GM18868 (cell line): Measurements from ENCODE around the gene SMYD3.
"Not testable (repeated sequence)": the region's sequence is repeated elsewhere in the genome, so short reads cannot be mapped to it uniquely, and the experiment has no call there.

ENCODE experiments used
- ATAC-seq: cut with Tn5 transposase; IDR thresholded peaks from one replicate; pipeline ENCODE4 v1.9.1; 2021; ENCODE audit warnings: mild to moderate bottlenecking, moderate library complexity; ENCODE audit not compliant: unreplicated experiment

SMYD3 gene

DNA sequence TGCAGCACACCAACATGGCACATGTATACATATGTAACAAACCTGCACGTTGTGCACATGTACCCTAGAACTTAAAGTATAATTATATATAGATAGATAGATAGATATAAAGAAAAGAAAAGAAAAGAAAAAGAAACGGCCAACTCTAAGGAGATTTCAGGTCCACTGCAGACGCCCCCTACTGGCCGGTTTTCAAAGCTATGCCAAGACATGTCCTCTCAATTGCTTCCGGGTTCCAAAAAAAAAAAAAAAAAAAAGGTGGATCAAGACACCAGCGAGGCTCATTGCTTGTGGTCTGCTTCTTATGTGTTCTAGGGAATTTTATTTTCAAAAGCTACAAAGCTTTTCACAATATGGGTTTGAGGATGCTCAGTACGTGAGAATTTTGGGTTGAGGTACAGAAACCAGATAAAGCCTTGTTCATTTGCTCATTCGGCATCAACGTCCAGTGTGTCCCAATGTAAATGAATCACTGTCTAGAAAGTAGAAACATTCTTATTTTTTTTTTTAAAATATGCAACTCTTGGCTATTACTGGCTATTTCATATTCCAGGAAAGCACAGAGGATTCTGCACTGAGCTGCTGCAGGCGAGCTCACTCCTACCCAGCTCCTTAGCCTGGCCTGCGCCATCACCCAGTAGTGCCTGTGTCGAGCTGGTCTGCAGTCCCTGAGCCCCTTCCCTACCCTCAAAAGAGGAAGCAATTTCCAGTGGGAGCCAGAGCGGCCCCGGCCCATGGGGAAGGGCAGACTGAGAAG, 709.3 kb downstream of the SMYD3 start:
- no peak for ATAC-seq

DNA sequence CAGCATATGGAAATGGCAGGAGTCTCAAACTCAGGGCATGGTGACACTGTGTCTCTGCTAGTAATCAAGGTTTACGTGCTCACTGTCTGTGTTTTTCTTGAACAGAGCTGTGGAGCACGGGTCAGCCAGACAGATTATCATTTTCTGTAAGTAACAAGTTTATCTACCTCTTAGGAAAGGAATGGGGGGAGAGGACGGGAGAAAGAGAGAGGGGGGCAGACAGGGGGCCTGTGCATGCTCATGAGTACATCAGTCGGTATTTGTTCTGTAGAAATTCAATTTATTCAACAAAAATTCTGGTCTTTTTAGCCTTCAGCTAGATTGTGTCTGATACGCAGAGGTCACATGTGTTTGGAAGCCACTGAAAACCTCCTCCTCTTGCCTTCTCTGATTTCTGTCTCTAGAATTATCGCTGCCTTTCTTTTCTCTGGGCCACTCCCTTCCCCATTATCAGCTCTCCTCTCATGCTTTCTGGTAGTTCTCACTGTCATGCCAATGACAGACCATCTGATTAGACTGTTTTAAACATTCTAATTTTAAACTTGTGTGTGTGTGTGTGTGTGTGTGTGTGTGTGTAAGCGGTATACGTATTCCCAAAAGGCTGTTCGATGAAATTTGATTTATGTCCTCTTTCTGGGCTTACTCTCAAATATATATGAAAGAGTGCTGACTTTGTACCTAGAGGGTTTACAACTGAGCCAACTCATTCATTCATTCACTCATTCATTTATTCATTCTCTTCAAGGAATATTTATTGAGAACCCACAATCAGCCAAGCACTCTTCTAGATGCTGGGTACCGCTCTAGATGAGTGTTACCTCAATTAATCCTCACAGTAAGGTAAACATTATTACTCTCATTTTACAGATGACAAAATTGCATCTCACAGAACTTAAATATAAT, 715.4 kb downstream of the SMYD3 start:
- ATAC-seq: no peak

DNA sequence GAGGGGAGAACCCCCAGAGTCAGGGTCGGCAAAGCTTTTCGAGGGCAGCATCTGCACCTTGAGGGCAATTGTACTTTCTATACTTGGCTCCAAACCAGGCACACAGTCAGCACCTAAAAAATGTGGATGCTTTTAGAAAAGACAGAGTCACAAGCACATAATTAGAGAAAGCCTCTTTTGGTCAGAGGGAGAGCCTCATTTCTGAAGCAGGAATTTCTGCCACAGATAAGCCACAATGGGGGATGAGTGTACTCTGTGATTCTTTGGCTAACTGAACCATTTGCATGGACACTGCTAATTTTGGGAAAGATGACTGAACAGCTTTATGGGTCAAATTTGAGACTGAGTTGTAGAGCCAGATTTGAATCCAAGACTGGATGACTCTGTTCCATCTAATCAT, 716.6 kb downstream of the SMYD3 start:
- ATAC-seq: no peak

DNA sequence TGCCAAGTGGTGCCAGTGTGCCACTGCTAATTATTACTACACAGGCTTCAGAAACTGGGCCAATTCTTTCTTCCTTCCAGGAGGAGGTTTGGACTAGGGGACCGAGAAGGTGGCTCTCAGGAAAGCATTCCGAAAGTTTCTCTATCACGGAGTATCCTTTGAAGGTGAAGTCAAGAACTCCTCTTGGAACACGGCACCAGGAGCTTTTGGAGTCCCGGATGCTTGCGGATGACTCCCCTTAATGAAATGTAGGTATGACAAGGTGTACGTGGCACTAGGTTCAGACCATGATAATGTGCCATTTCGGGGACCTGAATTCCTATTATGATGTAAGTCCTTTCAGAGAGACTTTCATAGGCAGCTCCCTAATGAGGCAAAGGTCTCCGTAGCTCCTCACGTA, 718.2 kb downstream of the SMYD3 start:
- ATAC-seq: no peak

DNA sequence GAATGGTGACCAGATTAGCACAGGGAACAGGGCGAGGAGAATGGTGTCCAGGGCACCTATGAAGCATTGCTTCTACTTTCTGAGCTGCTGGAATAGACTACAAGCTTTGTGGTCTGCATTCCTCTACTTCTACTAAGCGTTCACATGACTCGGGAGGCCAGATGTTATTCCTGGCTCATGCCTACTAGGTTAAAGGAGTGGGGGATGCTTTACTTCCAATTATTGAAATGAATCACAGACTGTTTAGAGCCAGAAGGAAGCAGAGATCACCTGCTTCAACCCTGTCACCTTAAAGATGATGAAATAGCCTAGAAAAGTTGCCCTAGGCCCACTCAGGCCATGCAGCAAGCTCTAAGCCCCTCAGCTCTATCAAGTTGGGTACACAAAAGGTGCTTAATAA, 718.8 kb downstream of the SMYD3 start:
- ATAC-seq: no peak

DNA sequence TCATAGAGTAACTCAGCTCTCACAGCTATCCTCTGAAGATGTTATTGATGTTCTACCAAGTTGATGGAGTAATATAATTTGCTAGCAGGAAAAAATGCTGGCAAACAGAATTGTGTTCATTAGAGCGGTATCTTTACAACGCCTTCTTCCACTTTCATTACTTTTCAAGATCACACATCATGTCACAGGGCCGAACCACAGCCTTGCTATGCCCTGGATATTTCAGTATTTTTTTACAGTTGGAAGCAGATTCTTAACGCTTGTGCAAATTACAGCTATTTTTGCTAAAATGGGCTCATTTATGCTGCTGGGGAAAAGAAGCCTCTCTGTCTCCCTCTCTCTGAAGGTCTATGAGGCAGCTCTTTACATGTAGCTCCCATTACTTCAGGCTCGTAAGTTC, 720.1 kb downstream of the SMYD3 start:
- no peak for ATAC-seq

DNA sequence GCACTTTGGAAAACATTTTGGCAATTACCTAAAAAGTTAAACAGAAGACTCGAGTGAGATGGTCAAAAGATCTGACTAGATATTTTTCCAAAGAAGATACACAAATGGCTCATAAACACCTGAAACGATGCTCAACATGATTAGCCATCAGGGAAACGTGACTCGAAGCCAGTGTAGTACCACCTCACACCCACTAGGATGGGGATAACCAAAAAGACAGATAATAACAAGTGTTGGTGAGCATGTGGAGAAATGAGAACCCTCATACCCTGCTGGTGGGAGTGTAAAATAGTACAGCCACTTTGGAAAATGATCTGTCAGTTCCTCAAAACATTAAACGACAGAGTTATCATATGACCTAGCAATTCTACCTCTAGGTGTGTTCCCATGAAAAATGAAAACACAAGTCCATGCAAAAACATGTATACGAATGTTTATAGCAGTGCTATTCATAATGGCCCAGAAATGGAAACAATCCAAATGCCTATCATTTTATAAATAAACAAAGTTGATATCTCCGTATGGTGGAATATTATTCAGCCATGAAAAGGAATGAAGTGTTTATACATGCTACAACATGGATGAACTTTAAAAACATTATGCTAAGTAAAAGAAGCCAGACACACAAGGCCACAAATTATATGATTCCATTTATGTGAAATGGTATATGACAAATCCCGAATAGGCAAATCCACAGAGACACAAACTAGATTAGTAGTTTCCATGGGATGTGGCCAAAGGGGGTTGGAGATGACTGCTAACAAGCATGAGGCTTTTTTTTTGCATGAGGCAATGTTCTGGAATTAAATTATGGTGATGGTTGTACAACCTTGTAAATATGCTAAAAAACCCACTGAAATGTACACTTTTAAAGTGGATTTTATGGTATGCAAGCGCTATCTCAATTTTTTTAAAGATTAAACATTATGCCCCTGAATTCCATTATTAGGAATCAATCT, 727.0 kb downstream of the SMYD3 start:
- no peak for ATAC-seq

DNA sequence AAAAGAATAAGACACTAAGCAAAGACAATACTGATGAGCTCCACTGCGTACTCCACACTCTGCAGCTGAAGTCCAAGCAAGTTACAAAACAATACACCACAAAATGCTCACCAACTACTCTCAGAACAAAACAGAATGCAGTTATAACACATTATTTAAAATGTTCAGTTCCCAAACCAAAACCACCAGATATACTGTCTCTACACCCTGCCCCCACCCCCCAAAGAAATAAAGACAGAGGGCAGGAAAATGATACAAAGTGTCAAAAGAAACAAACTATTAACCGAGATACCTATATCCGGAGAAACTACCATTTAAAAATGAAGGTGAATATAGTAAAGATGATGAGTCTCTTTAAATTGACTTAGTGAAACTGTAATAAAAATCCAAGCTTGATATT, 729.3 kb downstream of the SMYD3 start:
- ATAC-seq: no peak

DNA sequence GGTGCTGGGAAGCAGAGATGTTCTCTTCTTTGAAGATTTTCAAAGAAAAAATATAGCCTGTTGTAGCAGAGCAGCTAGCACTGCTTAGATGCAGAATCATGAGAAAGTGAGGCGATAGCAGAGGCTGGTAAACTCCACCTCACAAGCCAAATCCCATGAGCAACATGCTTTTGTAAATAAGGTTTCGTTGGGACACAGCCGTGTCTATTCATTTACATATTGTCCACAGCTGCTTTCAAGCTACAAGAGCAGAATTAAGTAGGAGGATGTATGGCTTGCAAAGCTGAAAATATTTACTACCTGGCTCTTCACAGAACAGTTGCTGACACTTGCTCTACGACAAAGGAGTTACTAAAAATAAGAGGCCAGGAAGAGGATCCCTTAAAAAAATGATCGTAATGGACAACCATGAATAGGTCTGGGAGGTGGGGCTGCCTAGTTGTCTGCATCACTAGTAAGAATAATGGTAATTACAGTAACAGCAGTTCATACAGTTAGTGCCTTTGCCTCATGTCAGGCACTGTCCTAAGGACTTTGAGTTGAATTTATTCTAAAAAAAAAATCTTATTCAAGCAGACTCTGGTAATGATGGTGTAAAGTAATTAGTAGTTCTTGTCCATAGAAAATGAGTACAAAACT, 730.3 kb downstream of the SMYD3 start:
- ATAC-seq: no peak

DNA sequence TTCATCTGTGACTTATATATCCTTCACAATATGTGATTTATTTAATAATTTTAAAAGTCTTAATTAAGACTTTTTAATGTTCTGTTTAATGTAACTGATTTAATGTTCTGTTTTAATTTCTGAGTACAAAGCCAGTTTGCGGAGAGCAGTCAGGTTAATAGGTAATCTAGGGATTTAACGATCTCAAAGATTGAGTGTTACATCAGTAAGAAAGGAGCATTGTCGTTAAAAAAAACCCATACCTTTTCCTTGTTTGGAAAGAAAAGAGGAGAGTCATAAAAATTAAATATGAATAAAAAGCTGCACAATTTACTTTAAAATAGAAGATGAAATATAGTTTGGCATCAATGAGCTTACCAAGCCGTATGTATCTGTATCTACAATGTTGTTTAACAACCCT, 730.9 kb downstream of the SMYD3 start:
- no peak for ATAC-seq

DNA sequence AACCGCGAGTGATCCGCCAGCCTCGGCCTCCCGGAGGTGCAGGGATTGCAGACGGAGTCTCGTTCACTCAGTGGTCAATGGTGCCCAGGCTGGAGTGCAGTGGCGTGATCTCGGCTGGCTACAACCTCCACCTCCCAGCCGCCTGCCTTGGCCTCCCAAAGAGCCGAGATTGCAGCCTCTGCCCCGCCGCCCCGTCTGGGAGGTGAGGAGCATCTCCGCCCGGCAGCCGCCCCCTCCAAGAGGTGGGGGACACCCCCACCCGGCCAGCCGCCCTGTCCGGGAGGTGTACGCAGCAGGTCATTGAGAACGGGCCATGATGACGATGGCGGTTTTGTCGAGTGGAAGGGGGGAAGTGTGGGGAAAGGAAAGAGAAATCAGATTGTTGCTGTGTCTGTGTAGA, 732.1 kb downstream of the SMYD3 start:
- not testable (repeated sequence) for ATAC-seq

DNA sequence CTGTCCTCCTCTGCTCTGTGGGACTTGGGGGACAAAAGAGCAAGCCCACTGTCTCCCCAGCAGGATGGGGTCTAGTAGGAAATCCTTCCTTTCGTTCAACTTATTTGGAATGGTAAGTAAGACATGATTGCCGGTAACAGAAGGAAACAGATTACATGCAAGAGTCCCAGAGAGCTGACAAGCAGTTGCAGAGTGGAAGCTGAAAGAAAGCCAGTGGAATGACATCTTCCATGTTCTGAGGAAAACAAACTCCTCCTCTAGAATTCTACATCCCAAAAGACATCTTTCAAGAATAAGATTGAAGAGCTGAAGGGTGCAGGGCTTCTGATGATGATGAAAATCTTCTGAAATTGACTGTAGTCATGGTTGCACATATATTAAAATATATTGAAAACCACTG, 732.9 kb downstream of the SMYD3 start:
- no peak for ATAC-seq

DNA sequence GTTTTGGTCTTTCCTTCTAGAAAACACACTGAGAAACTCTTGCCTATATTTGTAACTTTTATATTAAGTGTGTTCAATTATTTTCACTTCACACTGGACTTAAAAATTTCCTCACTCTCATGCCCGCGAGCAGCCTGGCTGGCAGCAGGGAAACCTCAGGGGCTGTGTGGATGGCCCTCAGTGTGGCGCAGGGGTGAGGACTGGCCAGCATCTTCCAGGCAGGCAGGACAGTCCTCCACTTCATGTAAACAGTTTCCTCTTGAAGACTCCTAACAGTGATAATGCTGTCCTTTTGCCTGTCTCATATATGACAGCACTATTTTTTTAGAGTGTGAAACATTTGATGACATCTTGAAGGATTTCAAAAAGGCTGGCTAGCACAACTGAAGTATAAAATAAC, 733.7 kb downstream of the SMYD3 start:
- no peak for ATAC-seq

DNA sequence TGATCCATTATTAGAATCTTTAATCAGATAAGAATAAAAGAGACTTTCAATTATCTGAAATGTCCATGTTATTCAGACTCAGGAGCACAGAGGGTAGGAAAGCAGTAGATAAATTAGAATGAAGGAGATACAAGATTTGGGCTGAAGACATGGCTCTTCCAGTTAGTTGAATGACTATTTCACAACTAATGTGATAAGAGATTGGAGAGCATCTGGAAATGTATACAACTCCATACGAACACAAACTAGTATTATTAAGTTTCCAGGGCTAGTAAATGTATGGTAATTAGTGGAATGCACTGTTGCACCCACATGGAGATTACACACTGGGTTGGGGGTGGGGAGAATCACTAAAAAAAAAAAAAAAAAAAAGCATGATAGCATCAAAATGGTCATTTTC, 734.3 kb downstream of the SMYD3 start:
- no peak for ATAC-seq

DNA sequence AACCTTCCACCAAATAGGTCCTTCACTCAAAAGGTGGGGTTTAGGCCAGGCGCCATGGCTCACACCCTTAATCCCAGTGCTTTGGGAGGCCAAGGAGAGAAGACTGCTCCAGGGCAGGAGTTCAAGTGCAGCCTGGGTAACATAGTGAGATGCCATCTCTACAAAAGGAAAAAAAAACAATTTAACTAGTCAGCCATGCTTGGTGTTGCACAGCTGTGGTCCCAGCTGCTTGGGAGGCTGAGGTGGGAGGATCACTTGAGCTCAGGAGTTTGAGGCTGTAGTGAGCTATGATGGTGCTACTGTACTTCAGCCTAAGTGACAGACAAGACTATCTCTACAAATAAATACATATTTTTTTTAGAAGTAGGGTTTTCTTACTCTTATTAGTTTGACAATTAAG, 734.8 kb downstream of the SMYD3 start:
- no peak for ATAC-seq

DNA sequence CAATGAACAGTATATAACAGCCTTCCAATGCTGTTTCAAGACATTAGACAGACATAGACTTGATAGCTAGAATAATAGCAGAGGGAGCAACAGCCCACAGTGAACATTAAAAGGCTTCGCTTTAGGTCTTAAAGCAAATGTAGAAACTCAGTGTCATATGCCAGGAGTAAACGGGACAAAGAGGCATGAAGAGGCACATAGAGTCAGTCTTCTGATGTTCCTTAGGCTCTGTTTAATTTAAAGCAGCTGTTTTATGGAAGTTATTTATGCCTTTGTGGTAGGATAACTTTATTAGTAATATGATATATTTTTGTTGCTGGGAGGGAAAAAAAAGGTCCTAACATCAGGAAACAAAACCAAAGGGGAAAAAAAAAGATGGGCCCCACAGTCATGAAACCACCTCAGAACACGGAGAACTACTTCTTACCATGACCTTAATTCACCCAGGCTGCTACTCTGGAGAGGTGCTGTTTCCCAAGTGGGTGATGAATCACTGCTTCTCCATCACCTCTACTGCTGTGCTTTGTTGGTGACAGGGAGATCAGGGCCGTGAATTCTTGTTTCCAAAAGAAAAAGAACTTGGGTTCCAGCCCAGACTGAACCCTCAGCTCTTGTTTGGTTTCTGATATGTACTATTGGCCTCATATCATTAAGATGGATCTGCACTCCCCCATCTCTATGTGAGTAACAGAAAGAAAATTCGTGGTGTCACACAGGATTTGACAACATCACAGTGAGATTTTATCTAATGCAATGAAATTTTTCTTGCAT, 735.4 kb downstream of the SMYD3 start:
- no peak for ATAC-seq

DNA sequence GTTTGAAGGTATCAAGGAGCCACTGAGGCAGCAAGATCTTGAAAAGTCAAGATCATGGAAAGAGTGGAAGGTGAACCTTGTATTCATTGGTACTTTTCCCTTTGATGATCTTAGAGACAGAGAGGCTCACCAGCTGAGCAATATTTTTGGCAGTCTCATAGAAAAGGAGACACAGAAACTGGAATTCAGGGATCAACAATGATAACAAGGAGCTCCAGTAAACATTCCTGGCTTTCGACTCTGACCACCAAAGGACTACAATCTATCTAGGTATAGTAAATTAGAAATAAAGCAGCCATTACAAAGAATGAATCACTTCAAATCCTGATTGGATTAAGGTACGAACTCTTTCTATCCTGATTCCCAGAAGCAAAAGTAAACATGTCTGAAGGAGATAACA, 736.9 kb downstream of the SMYD3 start:
- ATAC-seq: no peak

DNA sequence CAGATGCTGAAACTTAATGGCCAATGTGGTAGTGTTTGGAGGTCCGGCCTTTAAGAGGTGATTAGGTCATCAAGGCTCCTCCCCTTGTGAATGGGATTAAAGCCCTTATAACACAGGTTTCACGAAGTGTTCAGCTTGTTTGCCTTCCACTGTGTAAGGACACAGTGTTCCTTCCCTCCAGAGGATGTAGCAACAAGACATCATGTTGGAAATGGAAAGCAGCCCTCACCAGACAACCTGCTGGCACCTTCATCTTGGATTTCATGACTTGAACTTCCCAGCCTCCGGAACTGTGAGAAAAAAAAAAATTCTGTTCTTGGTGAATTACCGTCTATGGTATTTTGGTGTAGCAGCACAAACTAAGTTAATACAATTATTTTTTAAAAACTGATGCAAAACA, 738.5 kb downstream of the SMYD3 start:
- no peak for ATAC-seq

DNA sequence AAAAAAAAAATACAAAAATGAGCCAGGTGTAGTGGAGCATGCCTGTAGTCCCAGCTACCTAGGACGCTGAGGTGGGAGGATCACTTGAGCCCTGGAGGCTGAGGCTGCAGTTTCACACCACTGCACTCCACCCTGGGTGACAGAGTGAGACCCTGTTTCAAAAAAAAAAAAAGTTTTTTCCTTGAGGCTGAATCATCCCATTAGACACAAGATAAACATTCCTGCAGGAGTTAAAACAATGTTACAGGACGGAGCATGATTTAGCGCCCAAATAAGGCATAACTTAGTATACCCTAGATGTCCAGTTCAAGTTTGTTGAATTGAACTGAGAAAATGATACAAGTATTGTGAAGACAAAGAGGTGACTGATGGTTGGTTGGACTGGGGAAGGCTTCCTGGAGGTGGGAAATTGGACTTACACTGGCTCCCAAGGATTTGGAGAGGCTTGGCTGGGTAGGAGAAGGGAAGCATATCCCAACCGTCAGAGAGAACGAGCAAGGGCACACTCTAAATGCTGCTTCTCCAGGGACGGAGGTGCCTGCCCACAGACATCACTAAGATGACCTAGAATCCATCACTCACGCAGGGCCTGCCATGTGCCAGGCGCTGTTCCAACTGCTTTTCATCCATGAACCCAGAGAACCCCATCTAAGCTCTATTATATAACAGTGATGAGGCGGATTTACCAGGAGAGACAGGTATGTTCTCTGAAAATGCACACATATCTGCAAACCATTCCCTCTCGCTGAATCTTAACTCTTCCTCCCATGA, 741.7 kb downstream of the SMYD3 start:
- no peak for ATAC-seq
